Neural progenitor cell (in vitro differentiated cells): Measurements from ENCODE around the gene ZNF174.

Experiments
- EZH2 ChIP-seq: fragments of 200-600 bp; sonication (generic); IDR thresholded peaks from 2 replicates; pipeline ENCODE4 v1.6.1; 2017; ENCODE audit warnings: antibody characterized with exemption, mild to moderate bottlenecking, moderate library complexity
- TF ChIP-seq, protein P1 (sequence below): fragments of 200-600 bp; sonication (generic); IDR thresholded peaks from 2 replicates; pipeline ENCODE4 v1.5.1; 2017; ENCODE audit warnings: antibody characterized with exemption, mild to moderate bottlenecking

DNA sequence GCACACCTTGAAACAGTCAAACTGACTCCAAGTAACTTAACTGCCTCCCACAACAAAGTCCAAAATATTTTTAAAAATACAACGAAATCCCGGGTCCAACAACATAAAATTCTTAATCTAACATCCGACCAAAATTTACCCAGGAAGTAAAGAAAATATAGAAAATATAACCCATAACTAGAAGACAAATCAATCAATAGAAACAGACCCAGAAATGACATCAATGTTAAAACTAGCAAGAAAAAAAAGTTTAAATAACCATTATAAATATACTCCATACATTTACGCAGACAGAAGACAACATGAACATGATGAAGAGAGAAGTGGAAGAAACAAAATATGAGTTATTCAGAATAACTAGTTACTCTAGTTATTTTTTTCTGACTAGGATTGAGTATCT, 38.6 kb downstream of the ZNF174 start:
- TF ChIP-seq, protein P1, sequence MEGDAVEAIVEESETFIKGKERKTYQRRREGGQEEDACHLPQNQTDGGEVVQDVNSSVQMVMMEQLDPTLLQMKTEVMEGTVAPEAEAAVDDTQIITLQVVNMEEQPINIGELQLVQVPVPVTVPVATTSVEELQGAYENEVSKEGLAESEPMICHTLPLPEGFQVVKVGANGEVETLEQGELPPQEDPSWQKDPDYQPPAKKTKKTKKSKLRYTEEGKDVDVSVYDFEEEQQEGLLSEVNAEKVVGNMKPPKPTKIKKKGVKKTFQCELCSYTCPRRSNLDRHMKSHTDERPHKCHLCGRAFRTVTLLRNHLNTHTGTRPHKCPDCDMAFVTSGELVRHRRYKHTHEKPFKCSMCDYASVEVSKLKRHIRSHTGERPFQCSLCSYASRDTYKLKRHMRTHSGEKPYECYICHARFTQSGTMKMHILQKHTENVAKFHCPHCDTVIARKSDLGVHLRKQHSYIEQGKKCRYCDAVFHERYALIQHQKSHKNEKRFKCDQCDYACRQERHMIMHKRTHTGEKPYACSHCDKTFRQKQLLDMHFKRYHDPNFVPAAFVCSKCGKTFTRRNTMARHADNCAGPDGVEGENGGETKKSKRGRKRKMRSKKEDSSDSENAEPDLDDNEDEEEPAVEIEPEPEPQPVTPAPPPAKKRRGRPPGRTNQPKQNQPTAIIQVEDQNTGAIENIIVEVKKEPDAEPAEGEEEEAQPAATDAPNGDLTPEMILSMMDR, result no peak
- TF ChIP-seq EZH2, result no peak
